ENCODE results near the gene JPH4. TPM values are rescaled to one million over a fixed set of nuclear protein-coding genes. Genes with fewer than 3 reads are reported as not detected.

Gene JPH4
- polyA plus RNA-seq, 1 of the 3 experiments (the other 2 are of a cell fraction), result 8.7 TPM

GRCh38 chr14:23590198-23590597, 11.6 kb upstream of the JPH4 start:
- H3K27me3 ChIP-seq (ENCODE audit: insufficient read depth), result no peaks in the 10 kb centered on the region
- no peak overlapping the region for H3K9ac ChIP-seq
- no peaks in the 10 kb centered on the region for H4K20me1 ChIP-seq (ENCODE audit: insufficient read depth)
- H3K4me3 ChIP-seq (ENCODE audit: low read depth in 2 of 2, low read length in 1 of 2), result no peak overlapping the region
- no peak overlapping the region for H3K4me2 ChIP-seq
- no peaks in the 10 kb centered on the region for H3K9me2 ChIP-seq
- no peak overlapping the region for H2AFZ ChIP-seq (ENCODE audit: low read depth)
- ChIA-PET CTCF (interaction anchor here (1.1 to 3.6 kb wide), 8 partner anchors 8 to 342 kb away, joined by 3 to 45 read pairs (median 6); partner anchors contain the start of gene JPH4), POLR2A (no interaction called here)
- H3K36me3 ChIP-seq (replicated peaks in 1 of 2; ENCODE audit: control insufficient read depth in 1 of 2, insufficient read depth in 2 of 2, low read length in 1 of 2), result no peaks in the 10 kb centered on the region
- H3K79me2 ChIP-seq (ENCODE audit: insufficient read depth), result no peaks in the 10 kb centered on the region
- DNase-seq, result no peak
- TF ChIP-seq TCF12 (IDR thresholded peaks at IDR 0.05) (no peak), MXI1 (IDR thresholded peaks at IDR 0.05; ENCODE audit: low read depth, low read length) (no peak), TAF1 (IDR thresholded peaks at IDR 0.05; ENCODE audit: borderline replicate concordance, low read depth, low read length) (no peak), CHD2 (IDR thresholded peaks at IDR 0.05; ENCODE audit: low read length, partially characterized antibody) (no peak), RAD21 (IDR thresholded peaks at IDR 0.05; ENCODE audit: low read length) (no peak), YY1 (IDR thresholded peaks at IDR 0.05; ENCODE audit: low read depth) (no peak), GATA2 (CRISPR knock-in tag; IDR thresholded peaks at IDR 0.05) (no peak), PBX3 (IDR thresholded peaks at IDR 0.05) (no peak), CTCF (IDR thresholded peaks at IDR 0.05) (no peak), POLR2AphosphoS5 (IDR thresholded peaks at IDR 0.05; ENCODE audit: low read depth, low read length) (no peak), TEAD4 (IDR thresholded peaks at IDR 0.05; ENCODE audit: borderline replicate concordance, insufficient read depth) (no peak), ZBTB33 (IDR thresholded peaks at IDR 0.05; ENCODE audit: borderline replicate concordance, low read depth) (no peak), REST (IDR thresholded peaks at IDR 0.05; ENCODE audit: low read depth, low read length) (no peak), EP300 (IDR thresholded peaks at IDR 0.05; ENCODE audit: borderline replicate concordance in 1 of 2, low read depth in 1 of 2, low read length in 1 of 2) (no peak), EZH2phosphoT487 (IDR thresholded peaks at IDR 0.05; ENCODE audit: borderline replicate concordance, low read depth) (no peak)
- H3K9me3 ChIP-seq, result no peaks in the 10 kb centered on the region
- H3K4me1 ChIP-seq (ENCODE audit: control insufficient read depth in 1 of 2, insufficient read depth in 2 of 2, low read depth in 1 of 2, low read length in 1 of 2), result peaks cover 6 to 7% of the 10 kb centered on the region in 2 experiments; a peak in 3 of 4 replicates
- no peaks in the 10 kb centered on the region for H3F3A ChIP-seq (replicated peaks; ENCODE audit: insufficient read depth)
- H3K27ac ChIP-seq (ENCODE audit: low read depth in 2 of 2, low read length in 1 of 2), result no peak overlapping the region
- WGBS (ENCODE audit: low lambda C conversion rate), result 58% methylated on average over 4 of the region's 4 CpGs
